Prostate gland (tissue), 2 donors: ENCODE measurements around the gene RASSF5. TPM values are rescaled to one million over a fixed set of nuclear protein-coding genes. Genes with fewer than 3 reads are reported as not detected.
A peak's percentile ranks its signal among the peaks of the same experiment; 100 is the strongest.

Experiments
- DNase-seq: peaks from one replicate; pipeline ENCODE4 v3.0.0-alpha.2; 2019; ENCODE audit warnings: low spot score
- H3K27ac ChIP-seq, 2 donors: fragments of 200-600 bp; sonication (generic); 2 replicates each; pipeline ENCODE4 v1.5.1; 2017 to 2019
- H3K27me3 ChIP-seq: fragments of 200-600 bp; sonication (generic); replicated peaks from 2 replicates; pipeline ENCODE4 v1.5.1; 2019; ENCODE audit not compliant: insufficient read depth
- H3K36me3 ChIP-seq, 2 donors: fragments of 200-600 bp; sonication (generic); 1 replicate in 1 of 2; 2 replicates in 1 of 2; pipeline versions ENCODE4 v1.5.1 to v1.8.1; 2017 to 2019
- H3K4me1 ChIP-seq: fragments of 200-600 bp; sonication (generic); replicated peaks from 2 replicates; pipeline ENCODE4 v1.5.1; 2019
- H3K4me3 ChIP-seq, 2 donors: fragments of 200-600 bp; sonication (generic); 2 replicates each; pipeline ENCODE4 v1.5.1; 2017 to 2019
- H3K9me3 ChIP-seq: fragments of 200-600 bp; sonication (generic); 2 replicates; pipeline ENCODE4 v1.5.1; 2017
- POLR2A ChIP-seq: fragments of 450-650 bp; IDR thresholded peaks from one replicate; pipeline ENCODE4 v1.6.1; 2016; ENCODE audit warnings: antibody characterized with exemption, mild to moderate bottlenecking
- POLR2AphosphoS5 ChIP-seq: sonication (generic); formaldehyde crosslinking; IDR thresholded peaks from one replicate; pipeline ENCODE4 v1.6.1; 2017; ENCODE audit warnings: antibody characterized with exemption
- WGBS: methylation state at CpG from one replicate; pipeline ENCODE4 v1.1.5; 2018; 5-methylcytosine and 5-hydroxymethylcytosine counted together
- intact Hi-C: fragments of 100-400 bp; cut with DNase I; formaldehyde crosslinking; loops from one replicate; pipeline ENCODE4 v1.14.2; 2022
- total RNA-seq, 2 donors: library from RNA; depleted of rRNA; stranded (reverse); fragments of >200 nt; gene quantifications; one replicate each; pipeline ENCODE4 v1.1.0, GENCODE V29; 2016
- TF ChIP-seq, protein P1 (sequence below), 4 experiments: fragments of 200-600 bp in 2 of 4; fragments of 450-650 bp in 2 of 4; sonication (generic) in 2 of 4; IDR thresholded peaks; 1 replicate in 3 of 4; 2 replicates in 1 of 4; pipeline ENCODE4 v1.5.1; 2016 to 2019; ENCODE audit warnings: antibody characterized with exemption in 4 of 4, mild to moderate bottlenecking in 2 of 4, moderate library complexity in 2 of 4

Gene RASSF5
- total RNA-seq, 2 donors from 2014 or later, result 22.2 to 42.5 TPM

DNA sequence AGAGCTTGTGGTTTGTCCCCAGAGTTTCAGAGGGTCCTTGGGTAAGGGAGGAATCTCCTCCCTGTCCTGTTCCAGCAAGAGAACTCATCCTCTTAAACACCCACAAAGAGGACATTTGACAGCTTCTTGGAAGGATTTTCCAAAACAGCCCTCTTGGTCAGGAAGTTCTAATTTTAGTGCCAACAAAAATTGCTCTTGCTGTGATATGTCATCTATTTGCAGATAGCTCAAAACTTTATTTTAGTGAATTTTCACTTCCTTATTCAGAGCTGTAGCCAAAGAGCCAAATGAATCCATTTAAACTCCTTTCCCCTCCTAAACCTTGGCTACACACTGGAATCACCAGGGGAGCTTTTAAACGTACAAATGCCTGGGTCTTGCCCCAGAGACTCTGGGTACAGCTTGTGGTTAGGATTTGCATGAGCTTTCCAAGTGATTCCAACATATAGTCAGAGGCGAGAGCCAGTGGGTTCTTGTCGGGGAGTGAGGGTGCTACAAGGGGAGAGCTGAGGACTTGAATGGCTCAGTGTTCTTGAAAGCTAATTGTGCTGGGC is 11.8 kb upstream of the RASSF5 start:
- WGBS, result 40% methylated on average over 3 of the region's 3 CpGs
- DNase-seq, result no peak
- TF ChIP-seq, protein P1, sequence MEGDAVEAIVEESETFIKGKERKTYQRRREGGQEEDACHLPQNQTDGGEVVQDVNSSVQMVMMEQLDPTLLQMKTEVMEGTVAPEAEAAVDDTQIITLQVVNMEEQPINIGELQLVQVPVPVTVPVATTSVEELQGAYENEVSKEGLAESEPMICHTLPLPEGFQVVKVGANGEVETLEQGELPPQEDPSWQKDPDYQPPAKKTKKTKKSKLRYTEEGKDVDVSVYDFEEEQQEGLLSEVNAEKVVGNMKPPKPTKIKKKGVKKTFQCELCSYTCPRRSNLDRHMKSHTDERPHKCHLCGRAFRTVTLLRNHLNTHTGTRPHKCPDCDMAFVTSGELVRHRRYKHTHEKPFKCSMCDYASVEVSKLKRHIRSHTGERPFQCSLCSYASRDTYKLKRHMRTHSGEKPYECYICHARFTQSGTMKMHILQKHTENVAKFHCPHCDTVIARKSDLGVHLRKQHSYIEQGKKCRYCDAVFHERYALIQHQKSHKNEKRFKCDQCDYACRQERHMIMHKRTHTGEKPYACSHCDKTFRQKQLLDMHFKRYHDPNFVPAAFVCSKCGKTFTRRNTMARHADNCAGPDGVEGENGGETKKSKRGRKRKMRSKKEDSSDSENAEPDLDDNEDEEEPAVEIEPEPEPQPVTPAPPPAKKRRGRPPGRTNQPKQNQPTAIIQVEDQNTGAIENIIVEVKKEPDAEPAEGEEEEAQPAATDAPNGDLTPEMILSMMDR (IDR thresholded peaks at IDR 0.05), result no peak
- TF ChIP-seq POLR2A (no peak), POLR2AphosphoS5 (no peak)
- peak overlapping the region in 1 of 2 donors; percentile 22 for H3K27ac ChIP-seq
- H3K9me3 ChIP-seq, result no peaks in the 10 kb centered on the region
- intact Hi-C loops, result loop anchor here (10.0 kb wide), 1 partner anchor 479 kb away; the partner anchor contains the start of gene FCAMR
- no peak overlapping the region for H3K4me3 ChIP-seq
- H3K4me1 ChIP-seq, result no peaks in the 10 kb centered on the region
- H3K27me3 ChIP-seq, result no peaks in the 10 kb centered on the region
- H3K36me3 ChIP-seq, result no peaks in the 10 kb centered on the region

DNA sequence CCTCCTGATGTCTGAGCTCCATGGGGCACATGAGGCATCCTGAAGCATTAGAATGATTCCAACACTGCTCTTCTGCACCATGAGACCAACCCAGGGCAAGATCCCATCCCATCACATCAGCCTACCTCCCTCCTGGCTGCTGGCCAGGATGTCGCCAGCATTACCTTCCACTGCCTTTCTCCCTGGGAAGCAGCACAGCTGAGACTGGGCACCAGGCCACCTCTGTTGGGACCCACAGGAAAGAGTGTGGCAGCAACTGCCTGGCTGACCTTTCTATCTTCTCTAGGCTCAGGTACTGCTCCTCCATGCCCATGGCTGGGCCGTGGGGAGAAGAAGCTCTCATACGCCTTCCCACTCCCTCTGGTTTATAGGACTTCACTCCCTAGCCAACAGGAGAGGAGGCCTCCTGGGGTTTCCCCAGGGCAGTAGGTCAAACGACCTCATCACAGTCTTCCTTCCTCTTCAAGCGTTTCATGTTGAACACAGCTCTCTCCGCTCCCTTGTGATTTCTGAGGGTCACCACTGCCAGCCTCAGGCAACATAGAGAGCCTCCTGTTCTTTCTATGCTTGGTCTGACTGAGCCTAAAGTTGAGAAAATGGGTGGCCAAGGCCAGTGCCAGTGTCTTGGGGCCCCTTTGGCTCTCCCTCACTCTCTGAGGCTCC is 11.1 kb upstream of the RASSF5 start:
- WGBS, result 58% methylated on average over 6 of the region's 6 CpGs
- no peak for DNase-seq
- Histone ChIP-seq H3K9me3 (no peaks in the 10 kb centered on the region), H3K36me3 (no peaks in the 10 kb centered on the region), H3K4me1 (no peaks in the 10 kb centered on the region), H3K27ac (no peak overlapping the region), H3K27me3 (no peaks in the 10 kb centered on the region), H3K4me3 (no peak overlapping the region)
- intact Hi-C loops, result loop anchor here (10.0 kb wide), 1 partner anchor 479 kb away; the partner anchor contains the start of gene FCAMR
- no peak for TF ChIP-seq POLR2AphosphoS5
- TF ChIP-seq, protein P1 (IDR thresholded peaks at IDR 0.05), result no peak
- no peak for TF ChIP-seq POLR2A

DNA sequence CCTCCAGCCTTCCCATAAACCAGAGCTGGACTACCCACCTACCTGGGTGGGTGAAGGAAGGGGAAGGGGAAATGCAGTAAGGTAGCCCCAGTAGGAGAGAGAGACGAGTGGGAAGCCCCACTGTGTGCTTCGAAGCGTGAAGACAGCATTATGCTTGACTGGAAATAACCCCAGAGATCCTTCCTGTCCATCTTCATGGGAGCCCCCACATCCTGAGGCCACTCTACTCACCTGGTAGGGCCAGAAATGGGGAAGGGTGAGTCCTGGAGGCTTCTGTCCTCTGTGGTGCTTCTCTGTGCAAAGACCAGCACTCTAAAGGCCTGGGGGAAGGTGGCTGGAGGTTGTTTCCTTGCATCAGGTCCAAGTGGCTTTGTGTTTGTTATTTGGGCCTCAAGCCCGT is 10.0 kb upstream of the RASSF5 start:
- H3K4me3 ChIP-seq, result no peak overlapping the region
- no peak for TF ChIP-seq POLR2AphosphoS5
- no peak for TF ChIP-seq POLR2A
- TF ChIP-seq, protein P1 (IDR thresholded peaks at IDR 0.05), result no peak
- no peaks in the 10 kb centered on the region for H3K36me3 ChIP-seq
- intact Hi-C loops, result loop anchor here (10.0 kb wide), 1 partner anchor 477 kb away; the partner anchor contains the start of gene FCAMR
- no peak for DNase-seq
- WGBS, result 72% methylated on average over 4 of the region's 4 CpGs
- H3K27ac ChIP-seq, result no peak overlapping the region
- H3K9me3 ChIP-seq, result no peaks in the 10 kb centered on the region
- H3K27me3 ChIP-seq, result no peaks in the 10 kb centered on the region
- H3K4me1 ChIP-seq, result no peaks in the 10 kb centered on the region

DNA sequence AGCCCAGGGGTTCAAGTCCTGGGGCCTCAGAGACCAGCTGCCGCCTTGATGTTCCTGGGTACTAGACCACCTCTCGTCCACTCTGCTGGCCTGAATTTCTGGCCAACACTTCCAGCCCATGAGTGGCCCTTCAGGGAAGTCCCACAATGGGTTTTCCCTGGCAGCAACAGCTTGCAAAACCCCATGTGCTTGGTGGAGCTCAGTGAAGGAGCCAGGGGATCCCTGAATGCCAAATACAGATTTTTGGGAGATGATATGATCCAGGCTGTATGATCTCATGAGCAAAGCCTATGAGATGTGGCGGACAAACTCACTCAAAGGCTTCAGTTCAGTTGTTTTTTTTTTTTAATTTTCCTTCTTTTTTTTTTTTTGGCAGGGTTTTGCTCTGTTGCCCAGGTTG is 9.6 kb upstream of the RASSF5 start:
- Histone ChIP-seq H3K27ac (no peak overlapping the region), H3K4me3 (no peak overlapping the region), H3K36me3 (no peaks in the 10 kb centered on the region), H3K9me3 (no peaks in the 10 kb centered on the region), H3K4me1 (no peaks in the 10 kb centered on the region), H3K27me3 (no peaks in the 10 kb centered on the region)
- TF ChIP-seq, protein P1 (IDR thresholded peaks at IDR 0.05), result no peak
- TF ChIP-seq POLR2AphosphoS5 (no peak), POLR2A (no peak)
- DNase-seq, result no peak
- intact Hi-C loops, result loop anchor here (10.0 kb wide), 1 partner anchor 477 kb away; the partner anchor contains the start of gene FCAMR
- 82% methylated on average over 3 of the region's 3 CpGs for WGBS
